Spleen (tissue), 7 donors: ENCODE data around the gene RASSF3.

ENCODE experiments used
- CTCF ChIP-seq, 11 experiments: fragments of 200-600 bp in 7 of 11; fragments of 450-650 bp in 4 of 11; sonication (generic) in 4 of 11; IDR thresholded peaks in 8 of 11; conservative IDR thresholded peaks in 3 of 11; 1 replicate in 7 of 11; 2 replicates in 4 of 11; pipeline versions ENCODE4 v1.4.0 to v1.8.0; 2016 to 2021; ENCODE audit warnings: antibody characterized with exemption in 11 of 11, inconsistent platforms in 4 of 11, mild to moderate bottlenecking in 1 of 11
- POLR2AphosphoS5 ChIP-seq, 3 donors: sonication (generic); formaldehyde crosslinking; IDR thresholded peaks; one replicate each; pipeline ENCODE4 v1.5.1; 2017; ENCODE audit warnings: antibody characterized with exemption in 3 of 3
- donor health status: DM: no; HTN: no; CAD: no; lungs with moderate emphysema.
- donor health status: DM: no; HTN: no; CAD: no.
- donor health status: DM: no; HTN: no; CAD: no.

- TF ChIP-seq CTCF (IDR thresholded peaks at IDR 0.05 in 8 of 11, conservative IDR thresholded peaks at IDR 0.05 in 3 of 11): no peak
- no peak for TF ChIP-seq POLR2AphosphoS5 (IDR thresholded peaks at IDR 0.05)
Measured at GRCh38 chr12:64639466-64639865, 29.2 kb downstream of the RASSF3 start.
